RWPE1 (cell line): ENCODE measurements around the gene CHMP5.
A peak's percentile ranks its signal among the peaks of the same experiment; 100 is the strongest.

Source experiments
- CTCF ChIA-PET: fragments of 350-600 bp; sonication (Branson Sonifier 250); formaldehyde crosslinking; extraction: SDS; loops from one replicate; lab custom pipeline; 2021; lab: Yijun Ruan, JAX
- POLR2A ChIA-PET: fragments of 400-600 bp; formaldehyde crosslinking; extraction: SDS; loops from one replicate; lab custom pipeline; 2020; ENCODE audit warnings: antibody characterized with exemption; ENCODE audit not compliant: low non-redundant PET; lab: Yijun Ruan, JAX
- DNase-seq: peaks from one replicate; pipeline ENCODE4 v3.0.0; 2012; ENCODE audit warnings: low spot score
- H3K27ac ChIP-seq: fragments of 450-650 bp; 2 replicates; pipeline ENCODE4 v1.5.1; 2017
- CTCF ChIP-seq: fragments of 450-650 bp; conservative IDR thresholded peaks from 2 replicates; pipeline ENCODE4 v1.5.1; 2017; ENCODE audit warnings: low read depth, mild to moderate bottlenecking

CHMP5 gene

GRCh38 chr9:33294670-33295432 lies 30.0 kb downstream of the CHMP5 start:
- ChIA-PET POLR2A (no interaction called here), CTCF (no interaction called here)
- DNase-seq: no peak
- no peak overlapping the region for H3K27ac ChIP-seq
- no peak for TF ChIP-seq CTCF

GRCh38 chr9:33295571-33295970 lies 30.7 kb downstream of the CHMP5 start:
- ChIA-PET CTCF (no interaction called here), POLR2A (no interaction called here)
- no peak for TF ChIP-seq CTCF
- H3K27ac ChIP-seq: peak overlapping the region; percentile 51
- no peak for DNase-seq

GRCh38 chr9:33297432-33297831 lies 32.6 kb downstream of the CHMP5 start:
- ChIA-PET POLR2A (no interaction called here), CTCF (interaction anchor here (0.7 kb wide), 2 partner anchors 91 to 346 kb away, joined by 3 read pairs; no protein-coding TSS in a partner anchor)
- TF ChIP-seq CTCF: no peak
- H3K27ac ChIP-seq: no peak overlapping the region
- no peak for DNase-seq

- no peak for DNase-seq
- ChIA-PET POLR2A (no interaction called here), CTCF (no interaction called here)
- no peak overlapping the region for H3K27ac ChIP-seq
- TF ChIP-seq CTCF: no peak
These were observed 35.7 kb downstream of the CHMP5 start for GRCh38 chr9:33300546-33300945.

GRCh38 chr9:33304362-33304761 lies 39.5 kb downstream of the CHMP5 start:
- DNase-seq: no peak
- H3K27ac ChIP-seq: no peak overlapping the region
- TF ChIP-seq CTCF: no peak
- ChIA-PET POLR2A (no interaction called here), CTCF (no interaction called here)

- DNase-seq: no peak
- CTCF ChIA-PET: no interaction called here
- TF ChIP-seq CTCF: no peak
- POLR2A ChIA-PET: no interaction called here
- no peak overlapping the region for H3K27ac ChIP-seq
These were observed 41.2 kb downstream of the CHMP5 start for GRCh38 chr9:33306037-33306436.
